NB4 (cell line): Measurements from ENCODE around the gene TRRAP.

ENCODE experiments used
- DNase-seq: peaks from one replicate; pipeline ENCODE4 v3.0.0; 2010; ENCODE audit warnings: low read depth
- H3K4me3 ChIP-seq: one replicate; pipeline ENCODE4 v1.5.1; 2011; ENCODE audit warnings: mild to moderate bottlenecking, low read depth, low read length, moderate library complexity
- MYC ChIP-seq: IDR thresholded peaks from 2 replicates; pipeline ENCODE4 v1.6.1; 2011; ENCODE audit warnings: low read depth, low read length
- POLR2A ChIP-seq: IDR thresholded peaks from 2 replicates; pipeline ENCODE4 v1.6.1; 2011; ENCODE audit warnings: mild to moderate bottlenecking; ENCODE audit not compliant: insufficient read length; ENCODE audit errors: extremely low read depth
- TF ChIP-seq, protein P1 (sequence below): IDR thresholded peaks from one replicate; pipeline ENCODE4 v1.5.1; 2012; ENCODE audit warnings: low read depth, low read length
- TF ChIP-seq, protein P2 (sequence below): IDR thresholded peaks from 2 replicates; pipeline ENCODE4 v1.6.1; 2011; ENCODE audit warnings: low read depth, low read length

The TRRAP gene

GRCh38 chr7:98968621-98969020 lies 90.3 kb downstream of the TRRAP start:
- no peak overlapping the region for H3K4me3 ChIP-seq
- TF ChIP-seq, protein P1, sequence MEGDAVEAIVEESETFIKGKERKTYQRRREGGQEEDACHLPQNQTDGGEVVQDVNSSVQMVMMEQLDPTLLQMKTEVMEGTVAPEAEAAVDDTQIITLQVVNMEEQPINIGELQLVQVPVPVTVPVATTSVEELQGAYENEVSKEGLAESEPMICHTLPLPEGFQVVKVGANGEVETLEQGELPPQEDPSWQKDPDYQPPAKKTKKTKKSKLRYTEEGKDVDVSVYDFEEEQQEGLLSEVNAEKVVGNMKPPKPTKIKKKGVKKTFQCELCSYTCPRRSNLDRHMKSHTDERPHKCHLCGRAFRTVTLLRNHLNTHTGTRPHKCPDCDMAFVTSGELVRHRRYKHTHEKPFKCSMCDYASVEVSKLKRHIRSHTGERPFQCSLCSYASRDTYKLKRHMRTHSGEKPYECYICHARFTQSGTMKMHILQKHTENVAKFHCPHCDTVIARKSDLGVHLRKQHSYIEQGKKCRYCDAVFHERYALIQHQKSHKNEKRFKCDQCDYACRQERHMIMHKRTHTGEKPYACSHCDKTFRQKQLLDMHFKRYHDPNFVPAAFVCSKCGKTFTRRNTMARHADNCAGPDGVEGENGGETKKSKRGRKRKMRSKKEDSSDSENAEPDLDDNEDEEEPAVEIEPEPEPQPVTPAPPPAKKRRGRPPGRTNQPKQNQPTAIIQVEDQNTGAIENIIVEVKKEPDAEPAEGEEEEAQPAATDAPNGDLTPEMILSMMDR: no peak
- no peak for TF ChIP-seq MYC
- no peak for TF ChIP-seq POLR2A
- TF ChIP-seq, protein P2, sequence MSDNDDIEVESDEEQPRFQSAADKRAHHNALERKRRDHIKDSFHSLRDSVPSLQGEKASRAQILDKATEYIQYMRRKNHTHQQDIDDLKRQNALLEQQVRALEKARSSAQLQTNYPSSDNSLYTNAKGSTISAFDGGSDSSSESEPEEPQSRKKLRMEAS: no peak
- DNase-seq: no peak

- no peak overlapping the region for H3K4me3 ChIP-seq
- no peak for DNase-seq
- TF ChIP-seq MYC (no peak), POLR2A (no peak)
- TF ChIP-seq, protein P1: no peak
- TF ChIP-seq, protein P2: no peak
These were observed 91.1 kb downstream of the TRRAP start for GRCh38 chr7:98969386-98969785.

DNA sequence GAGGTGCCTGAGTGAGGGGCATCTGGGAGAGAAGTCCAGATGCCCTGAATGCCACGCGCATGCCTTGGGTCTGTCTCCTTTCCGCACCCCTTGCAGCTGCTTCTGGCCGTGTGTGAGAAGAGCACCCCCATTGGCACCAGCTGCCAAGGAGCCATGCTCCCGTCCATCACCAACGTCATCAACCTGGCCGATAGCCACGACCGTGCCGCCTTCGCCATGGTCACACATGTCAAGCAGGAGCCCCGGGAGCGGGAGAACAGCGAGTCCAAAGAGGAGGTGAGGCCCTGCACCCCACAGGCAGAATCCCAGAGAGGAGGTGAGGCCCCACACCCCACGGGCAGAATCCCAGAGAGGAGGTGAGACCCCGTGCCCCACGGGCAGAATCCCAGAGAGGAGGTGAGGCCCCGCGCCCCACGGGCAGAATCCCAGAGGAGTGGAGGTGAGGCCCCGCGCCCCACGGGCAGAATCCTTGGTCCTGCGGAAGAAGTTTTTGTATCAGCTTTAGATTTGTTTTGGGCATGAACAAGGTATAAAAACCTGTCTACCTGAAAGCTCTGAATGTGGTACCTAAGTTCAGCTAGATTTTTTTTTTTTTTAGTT lies 91.8 kb downstream of the TRRAP start:
- no peak for DNase-seq
- TF ChIP-seq POLR2A: no peak
- no peak for TF ChIP-seq MYC
- TF ChIP-seq, protein P2: no peak
- TF ChIP-seq, protein P1: no peak

DNA sequence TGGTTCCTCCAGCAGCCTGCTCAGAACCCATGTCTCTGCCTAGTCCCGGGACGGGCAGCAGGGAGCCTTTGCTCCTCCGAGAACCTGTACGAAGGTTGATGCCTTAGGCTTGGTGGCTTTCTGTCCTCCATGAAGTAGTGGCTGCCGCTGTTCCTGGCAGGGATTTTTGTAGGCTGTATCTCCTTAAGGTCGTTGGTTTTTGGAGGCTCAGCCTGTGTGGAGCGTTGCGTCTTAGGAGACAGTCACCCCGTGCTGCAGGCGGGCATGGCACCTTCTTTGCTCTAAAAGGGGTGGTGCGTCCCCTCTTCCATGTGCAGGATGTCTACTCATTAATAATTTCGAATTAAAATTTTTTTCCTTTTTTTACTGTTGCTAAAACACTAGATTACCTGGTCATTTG lies 92.5 kb downstream of the TRRAP start:
- H3K4me3 ChIP-seq: no peak overlapping the region
- TF ChIP-seq, protein P1: no peak
- no peak for TF ChIP-seq MYC
- TF ChIP-seq, protein P2: no peak
- no peak for TF ChIP-seq POLR2A
- DNase-seq: no peak

More for the DNA sequence above, 91.8 kb downstream of the TRRAP start:
- no peak overlapping the region for H3K4me3 ChIP-seq

GRCh38 chr7:98974205-98974604 lies 95.9 kb downstream of the TRRAP start:
- DNase-seq: no peak
- H3K4me3 ChIP-seq: no peak overlapping the region
- TF ChIP-seq MYC (no peak), POLR2A (no peak)
- TF ChIP-seq, protein P2: no peak
- TF ChIP-seq, protein P1: no peak
